HG03175 (cell line): Measurements from ENCODE around the gene GDF3.
"Not testable (repeated sequence)": the region's sequence is repeated elsewhere in the genome, so short reads cannot be mapped to it uniquely, and the experiment has no call there.

ENCODE experiments used
- ATAC-seq: cut with Tn5 transposase; IDR thresholded peaks from one replicate; pipeline ENCODE4 v1.9.1; 2021; ENCODE audit warnings: mild to moderate bottlenecking, moderate library complexity; ENCODE audit not compliant: unreplicated experiment

Gene GDF3

DNA sequence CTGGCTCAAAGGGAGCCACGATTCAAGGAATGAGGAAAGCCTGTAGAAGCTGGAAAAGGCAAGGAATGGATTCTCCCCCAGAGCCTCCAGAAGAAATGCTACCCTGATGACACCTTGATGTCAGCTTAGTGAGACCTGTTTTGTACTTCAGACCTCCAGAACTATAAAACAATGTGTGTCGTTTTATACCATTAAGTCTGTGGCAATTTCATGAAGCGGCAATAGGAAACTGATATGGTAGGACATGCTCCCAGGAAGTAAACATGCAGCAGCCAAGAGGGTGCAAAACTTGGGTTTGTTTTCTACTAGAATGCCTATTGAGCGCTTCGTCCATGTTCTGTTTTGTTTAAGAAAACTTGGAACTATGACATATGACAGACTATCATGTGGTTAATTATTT lies 27.4 kb downstream of the GDF3 start:
- ATAC-seq, result no peak

DNA sequence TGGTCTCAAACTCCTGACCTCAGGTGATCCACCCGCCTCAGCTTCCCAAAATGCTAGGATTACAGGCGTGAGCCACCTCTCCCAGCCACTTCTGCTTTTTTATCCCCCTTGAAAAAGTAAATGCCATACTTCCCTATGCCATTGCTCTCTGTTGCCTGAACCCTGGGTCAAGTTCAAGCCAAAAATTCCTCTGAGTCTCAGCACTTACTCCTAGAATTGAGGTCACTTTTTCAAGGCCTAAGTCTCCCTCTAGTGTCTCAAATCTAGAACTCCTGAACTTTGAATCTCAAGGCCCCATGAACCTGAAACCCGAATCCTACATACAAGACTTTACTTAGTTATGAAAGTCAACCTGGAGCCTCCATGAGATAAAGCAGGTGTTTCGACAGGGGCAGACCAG lies 28.4 kb downstream of the GDF3 start:
- ATAC-seq, result no peak

DNA sequence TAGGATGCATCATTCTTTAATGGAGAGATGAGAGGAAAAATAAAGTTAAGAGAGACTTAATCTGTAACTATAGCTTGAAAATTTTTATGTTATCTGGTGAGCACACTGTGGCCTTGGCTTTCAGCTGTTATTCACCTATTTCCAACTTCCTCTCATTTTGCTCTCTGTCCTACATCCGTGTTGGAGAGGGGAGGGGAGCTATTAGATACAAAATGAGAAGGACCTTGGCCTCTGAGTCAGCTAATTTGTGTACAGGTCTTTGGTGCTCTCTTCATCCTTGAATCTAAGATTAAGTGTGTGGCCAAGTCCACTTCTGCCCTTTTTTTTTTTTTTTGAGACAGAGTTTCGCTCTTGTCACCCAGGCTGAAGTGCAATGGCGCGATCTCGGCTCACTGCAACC lies 29.0 kb downstream of the GDF3 start:
- ATAC-seq, result no peak

DNA sequence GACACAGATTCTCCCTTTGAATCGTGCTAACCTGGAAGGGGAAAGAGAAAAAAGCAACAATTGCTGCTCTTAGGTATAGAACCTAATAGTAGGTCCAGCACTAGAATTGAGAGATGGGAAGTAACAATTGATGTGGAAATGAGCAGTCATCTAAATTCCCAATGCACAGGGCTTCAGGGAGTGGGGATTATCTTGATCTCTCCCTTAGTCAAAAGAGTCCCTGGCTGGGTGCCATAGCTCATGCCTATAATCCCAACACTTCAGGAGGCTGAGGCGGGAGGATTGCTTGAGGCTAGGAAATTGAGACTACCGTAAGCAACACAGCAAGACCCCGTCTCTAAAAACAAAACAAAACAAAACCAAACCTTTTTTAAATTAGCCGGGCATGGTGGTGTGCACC lies 33.8 kb downstream of the GDF3 start:
- no peak for ATAC-seq

DNA sequence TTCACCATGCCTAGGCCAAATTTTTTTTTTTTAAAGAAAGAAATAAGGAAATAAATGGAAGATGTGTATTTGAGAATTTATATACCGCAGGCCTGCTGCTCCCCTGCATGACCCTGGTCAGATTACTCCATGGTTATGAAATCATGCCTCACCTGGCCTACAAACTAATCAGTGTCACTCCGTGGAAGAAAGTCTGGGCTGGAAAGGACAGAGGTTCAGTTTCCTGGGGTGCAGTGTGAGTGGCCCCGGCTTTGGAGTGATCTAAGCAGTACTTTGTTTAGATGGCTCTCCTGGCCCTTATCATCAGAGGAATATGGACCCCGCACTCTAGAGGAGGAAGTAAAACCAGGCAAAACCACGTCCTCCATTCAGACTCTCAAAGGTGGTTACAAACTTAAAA lies 39.5 kb downstream of the GDF3 start:
- ATAC-seq, result no peak

DNA sequence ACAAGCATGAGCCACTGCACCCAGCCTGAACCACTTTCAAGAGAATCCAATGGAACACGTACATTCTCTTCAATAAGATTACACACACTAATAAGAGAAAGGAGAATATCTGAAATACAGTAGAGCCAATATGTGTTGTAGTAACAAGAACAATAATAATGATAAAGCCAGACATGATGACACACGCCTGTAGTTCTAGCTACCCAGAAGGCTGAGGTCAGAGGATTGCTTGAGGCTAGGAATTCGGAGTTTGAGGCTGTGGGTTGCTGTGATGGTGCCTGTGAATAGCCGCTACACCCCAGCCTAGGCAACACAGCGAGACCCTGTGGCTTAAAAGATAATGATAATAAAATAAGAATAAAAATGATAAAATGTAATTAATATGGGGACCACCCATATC lies 45.5 kb downstream of the GDF3 start:
- ATAC-seq, result no peak

GRCh38 chr12:7647071-7647470 lies 48.5 kb downstream of the GDF3 start:
- ATAC-seq, result no peak

GRCh38 chr12:7646178-7646475 lies 49.4 kb downstream of the GDF3 start:
- no peak for ATAC-seq

GRCh38 chr12:7645395-7646177 lies 50.0 kb downstream of the GDF3 start:
- ATAC-seq, result no peak

DNA sequence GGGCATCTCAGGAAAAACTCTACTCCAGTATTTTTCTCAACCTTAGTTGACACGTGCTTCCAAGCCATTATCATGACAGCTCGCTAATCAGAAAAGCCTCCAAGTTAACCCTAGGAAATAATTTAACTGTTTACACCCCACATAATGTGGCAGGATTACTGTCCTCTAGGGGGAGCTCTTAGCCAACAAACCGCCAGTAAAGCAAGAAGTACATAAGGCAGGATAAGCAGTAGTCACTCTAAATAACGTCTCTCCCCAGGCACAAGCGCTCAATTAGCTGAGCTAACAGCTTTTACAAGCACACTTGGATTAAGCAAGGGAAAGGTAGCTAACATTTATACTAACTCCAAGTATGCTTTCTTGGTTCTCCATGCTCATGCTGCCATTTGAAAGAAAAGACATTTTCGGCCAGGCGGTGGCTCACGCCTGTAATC lies 52.7 kb downstream of the GDF3 start:
- ATAC-seq, result no peak

GRCh38 chr12:7642287-7642686 lies 53.3 kb downstream of the GDF3 start:
- no peak for ATAC-seq

DNA sequence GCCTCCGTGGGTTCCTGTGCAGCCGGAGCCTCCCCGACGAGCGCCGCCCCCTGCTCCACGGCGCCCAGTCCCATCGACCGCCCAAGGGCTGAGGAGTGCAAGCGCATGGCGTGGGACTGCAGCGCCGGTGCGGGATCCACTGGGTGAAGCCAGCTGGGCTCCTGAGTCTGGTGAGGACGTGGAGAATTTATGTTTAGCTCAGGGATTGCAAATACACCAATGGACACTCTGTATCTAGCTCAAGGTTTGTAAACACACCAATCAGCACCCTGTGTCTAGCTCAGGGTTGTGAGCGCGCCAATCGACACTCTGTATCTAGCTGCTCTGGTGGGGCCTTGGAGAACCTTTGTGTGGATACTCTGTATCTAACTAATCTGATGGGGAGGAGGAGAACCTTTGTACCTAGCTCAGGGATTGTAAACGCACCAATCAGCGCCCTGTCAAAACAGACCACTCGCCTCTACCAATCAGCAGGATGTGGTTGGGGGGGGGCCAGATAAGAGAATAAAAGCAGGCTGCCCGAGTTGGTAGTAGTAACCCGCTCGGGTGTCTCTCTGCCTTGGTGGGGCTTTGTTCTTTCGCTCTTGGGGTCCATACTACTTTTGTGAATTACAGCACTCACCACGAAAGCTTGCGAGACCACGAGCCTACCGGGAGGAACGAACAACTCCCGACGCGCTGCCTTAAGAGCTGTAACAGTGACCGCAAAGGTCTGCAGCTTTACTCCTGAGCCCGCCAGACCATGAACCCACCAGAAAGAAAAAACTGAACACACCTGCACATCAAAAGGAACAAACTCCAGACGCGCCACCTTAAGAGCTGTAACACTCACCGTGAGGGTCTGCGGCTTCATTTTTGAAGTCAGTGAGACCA lies 55.2 kb downstream of the GDF3 start:
- not testable (repeated sequence) for ATAC-seq
